ENCODE results near the gene PRKG1.
"Not testable (repeated sequence)": the region's sequence is repeated elsewhere in the genome, so short reads cannot be mapped to it uniquely, and the experiment has no call there.

Gene PRKG1

DNA sequence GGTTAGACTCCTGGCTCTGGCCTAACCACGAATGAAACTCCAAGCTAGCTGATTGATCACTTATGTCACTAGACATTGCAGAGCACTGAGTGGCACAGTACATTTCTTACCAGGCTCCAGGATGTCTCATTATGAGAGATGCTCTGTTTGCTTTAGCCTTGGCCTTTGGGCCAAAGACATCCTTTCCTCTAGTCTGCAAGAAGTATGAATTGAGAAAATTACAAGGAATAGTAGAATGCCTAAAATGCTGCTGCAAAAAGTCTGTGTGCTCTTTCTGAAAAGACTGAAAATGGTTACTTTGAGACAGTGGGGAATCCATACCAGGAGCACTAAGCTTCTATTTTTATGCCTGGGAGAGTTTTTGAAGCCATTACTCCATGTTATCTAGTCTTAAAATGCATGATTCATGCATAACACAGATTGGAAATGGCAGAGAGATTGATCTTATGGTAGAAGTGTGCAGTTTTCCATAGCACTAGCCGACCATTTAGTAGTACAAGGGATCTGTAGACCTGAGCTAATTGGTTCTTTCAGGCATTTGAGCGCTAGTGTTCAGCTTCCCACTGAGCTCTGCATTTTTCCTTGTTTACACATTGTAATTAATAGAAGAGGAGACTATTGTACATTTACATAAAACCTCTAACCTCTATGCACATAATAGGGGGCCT lies 303.8 kb downstream of the PRKG1 start:
- DNase-seq (ENCODE audit: low spot score), result no peak

DNA sequence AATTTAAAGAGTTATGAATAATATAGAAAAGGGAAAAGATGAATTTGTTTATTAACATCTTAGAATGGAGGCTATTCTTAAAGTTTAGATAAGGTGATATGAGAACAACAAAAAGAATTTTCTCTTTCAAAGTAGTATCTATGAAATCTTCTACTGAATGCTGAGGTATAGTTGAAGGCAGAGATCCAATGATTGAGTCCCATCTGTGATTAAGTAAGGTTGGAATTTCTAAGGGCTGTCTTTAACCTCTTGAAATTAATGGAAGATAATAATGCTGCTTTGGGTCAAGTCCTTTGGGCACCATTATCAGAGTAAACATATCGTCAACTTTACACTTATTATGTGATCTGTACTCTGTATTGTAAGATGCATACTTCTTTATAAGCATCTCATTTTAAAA lies 307.9 kb downstream of the PRKG1 start:
- DNase-seq (ENCODE audit: low spot score), result no peak

DNA sequence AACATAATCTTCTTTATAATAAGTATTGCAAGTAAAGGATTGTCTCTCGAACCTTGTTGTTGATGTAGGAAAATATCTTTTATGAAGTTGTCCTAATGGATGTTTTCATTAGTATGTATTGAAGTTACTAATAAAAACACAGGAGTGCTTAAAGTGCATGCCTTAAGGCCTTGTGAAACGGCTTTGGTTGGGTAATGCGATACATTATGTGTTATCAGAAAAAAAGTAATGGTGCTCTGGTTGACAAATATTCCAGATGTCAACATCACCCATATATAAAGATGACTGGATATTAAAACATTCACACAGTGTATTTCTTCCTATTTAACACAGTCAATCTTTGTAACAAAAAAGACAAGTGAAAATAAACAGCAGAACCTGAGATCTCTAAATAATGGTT lies 310.7 kb downstream of the PRKG1 start:
- no peak for DNase-seq (ENCODE audit: low spot score)

DNA sequence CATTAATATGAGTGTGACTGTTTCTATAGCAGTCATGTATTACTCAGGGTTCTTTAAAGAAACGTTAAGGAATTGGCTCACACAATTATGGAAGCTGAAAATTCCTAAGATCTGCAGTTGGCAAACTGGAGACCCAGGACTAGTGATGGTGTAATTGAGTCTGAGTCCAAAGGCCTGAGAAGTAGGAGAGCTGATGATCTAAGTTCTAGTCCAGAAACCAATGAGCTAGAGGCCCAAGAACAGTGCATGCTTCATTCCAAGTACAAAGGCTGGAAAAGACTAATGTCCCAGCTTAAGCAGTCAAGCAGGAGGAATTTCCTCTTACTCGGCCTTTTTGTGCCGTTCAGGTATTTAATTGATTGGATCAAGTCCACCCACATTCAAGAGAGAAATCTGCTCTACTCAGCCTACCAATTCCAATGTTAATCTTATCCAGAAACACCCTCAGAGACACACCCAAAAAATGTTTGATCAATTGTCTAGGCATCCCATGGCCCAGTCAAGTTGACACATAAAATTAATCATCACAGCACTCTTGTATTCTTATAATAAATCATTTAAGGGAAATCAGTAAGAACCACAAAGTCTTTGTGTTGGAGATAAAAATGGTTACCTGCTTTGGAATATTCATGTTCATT lies 312.1 kb downstream of the PRKG1 start:
- no peak for DNase-seq (ENCODE audit: low spot score)

DNA sequence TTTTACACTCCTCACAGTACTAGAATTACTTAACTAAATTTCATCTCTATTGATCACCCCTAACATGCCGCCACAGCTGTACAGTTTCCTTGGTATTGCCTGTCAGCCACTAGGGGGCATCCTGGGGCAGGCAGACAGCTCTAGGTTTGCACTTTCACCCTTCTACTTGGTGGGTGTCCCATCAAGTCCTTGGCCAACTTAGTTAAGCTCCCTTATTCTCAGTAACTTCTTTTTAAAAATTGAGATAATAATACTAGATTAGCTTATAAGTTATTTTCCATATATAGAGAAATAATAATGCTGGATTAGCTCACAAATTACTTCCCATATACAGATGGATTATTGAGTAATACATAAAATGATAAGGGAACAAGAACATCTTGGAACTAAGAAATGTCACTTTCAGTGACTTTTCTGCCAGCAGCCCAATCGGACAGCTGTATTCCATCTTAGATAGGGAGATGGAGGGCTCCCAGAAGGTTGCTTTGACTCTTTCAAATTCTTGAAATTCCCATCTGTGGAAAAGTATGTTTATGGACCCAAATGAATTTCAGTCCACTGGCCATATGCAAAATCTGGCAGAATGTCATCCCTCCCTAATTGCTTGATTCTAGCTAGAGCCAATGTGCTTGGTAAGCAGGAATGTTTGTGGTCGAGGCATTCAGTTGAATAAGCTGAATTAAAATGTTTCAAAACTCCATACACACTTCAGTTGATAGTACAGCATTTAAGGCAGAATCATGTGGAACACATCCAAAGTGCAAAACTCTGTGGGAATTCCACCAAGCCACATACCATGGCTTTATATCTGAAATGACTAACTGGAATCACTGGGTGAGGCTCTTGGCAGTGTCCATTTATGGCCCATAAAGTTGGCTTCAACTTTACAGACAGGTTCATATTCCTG lies 315.4 kb downstream of the PRKG1 start:
- peak; percentile 64 for DNase-seq (ENCODE audit: low spot score)

DNA sequence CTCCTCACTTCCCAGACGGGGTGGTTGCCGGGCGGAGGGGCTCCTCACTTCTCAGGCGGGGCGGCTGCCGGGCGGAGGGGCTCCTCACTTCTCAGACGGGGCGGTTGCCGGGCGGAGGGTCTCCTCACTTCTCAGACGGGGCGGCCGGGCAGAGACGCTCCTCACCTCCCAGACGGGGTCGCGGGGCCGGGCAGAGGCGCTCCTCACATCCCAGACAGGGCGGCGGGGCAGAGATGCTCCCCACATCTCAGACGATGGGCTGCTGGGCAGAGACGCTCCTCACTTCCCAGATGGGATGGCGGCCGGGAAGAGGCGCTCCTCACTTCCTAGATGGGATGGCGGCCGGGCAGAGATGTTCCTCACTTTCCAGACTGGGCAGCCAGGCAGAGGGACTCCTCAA lies 318.7 kb downstream of the PRKG1 start:
- not testable (repeated sequence) for DNase-seq (ENCODE audit: low spot score)

DNA sequence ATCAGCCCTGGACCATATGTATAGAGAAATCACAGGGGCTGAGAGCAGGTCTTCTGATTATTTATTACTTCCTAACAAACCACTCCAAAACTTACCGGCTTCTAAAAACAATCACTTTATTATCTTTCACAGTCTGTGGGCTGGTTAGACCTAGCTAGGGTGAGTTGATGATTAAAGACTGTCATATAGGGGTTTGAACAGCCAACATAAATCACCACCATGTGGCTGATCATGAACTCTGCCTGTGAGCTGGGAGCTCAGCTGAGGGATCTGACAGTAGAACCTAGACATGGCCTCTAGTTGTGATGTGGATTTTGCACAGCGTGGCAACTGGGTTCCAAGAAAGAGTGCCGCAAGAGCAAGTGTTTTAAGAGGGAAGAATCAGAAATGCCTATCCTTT lies 319.8 kb downstream of the PRKG1 start:
- DNase-seq (ENCODE audit: low spot score), result no peak

DNA sequence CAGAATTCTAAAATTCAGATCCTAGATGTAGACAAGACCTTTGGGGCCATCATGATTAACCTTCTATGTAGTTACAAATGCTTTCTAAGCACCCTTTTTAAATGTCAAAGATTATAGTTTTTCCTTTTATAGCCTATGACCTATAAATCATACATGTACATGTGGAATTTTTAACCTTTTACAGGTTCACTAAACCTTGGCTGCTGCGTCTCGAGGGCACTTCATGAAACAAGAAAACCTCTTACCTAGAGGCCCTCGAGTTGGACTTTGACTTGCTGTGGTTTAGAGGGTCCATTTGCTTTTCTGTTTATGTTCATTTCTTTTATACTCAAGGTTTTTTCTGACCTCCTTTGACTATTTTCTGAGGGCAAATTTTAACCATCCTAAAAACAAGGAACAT lies 323.0 kb downstream of the PRKG1 start:
- DNase-seq (ENCODE audit: low spot score), result no peak

DNA sequence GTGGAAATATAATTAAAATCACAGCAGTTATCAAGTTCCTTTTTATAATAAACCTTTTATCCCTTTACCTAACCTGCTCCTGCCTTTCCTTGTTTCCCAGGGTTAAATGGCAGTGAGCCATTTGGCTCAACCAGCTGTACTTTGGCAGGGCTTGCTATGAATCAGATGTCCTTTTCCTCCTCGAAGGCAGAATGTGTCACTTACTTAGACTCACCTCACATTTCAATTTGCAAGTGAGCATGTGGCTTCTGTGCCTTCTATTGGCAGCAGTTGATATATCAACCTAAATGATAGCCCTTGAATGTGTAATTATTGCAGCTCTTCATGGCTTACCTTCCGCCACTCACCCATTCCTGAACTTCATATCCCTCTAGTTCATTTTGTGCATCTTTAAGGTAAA lies 323.4 kb downstream of the PRKG1 start:
- no peak for DNase-seq (ENCODE audit: low spot score)

DNA sequence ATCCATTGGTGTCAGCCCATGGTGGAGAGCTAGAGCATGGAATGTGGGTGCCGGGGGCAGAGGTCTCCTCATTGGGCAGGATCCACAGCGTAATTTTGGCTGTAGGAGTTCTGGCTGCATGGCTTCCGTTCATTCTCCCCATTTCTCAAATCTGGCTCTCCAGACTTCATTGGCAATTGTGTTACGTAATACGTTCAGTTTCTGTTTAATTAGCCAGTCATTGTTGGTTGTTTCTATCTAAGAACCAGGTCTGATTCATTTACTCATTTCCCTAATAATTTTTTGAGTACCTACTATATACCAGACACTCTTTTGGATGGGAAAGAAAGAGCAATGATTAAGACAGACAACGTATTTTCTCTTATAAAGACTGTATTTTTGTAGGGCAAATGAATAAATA lies 325.6 kb downstream of the PRKG1 start:
- DNase-seq (ENCODE audit: low spot score), result no peak

DNA sequence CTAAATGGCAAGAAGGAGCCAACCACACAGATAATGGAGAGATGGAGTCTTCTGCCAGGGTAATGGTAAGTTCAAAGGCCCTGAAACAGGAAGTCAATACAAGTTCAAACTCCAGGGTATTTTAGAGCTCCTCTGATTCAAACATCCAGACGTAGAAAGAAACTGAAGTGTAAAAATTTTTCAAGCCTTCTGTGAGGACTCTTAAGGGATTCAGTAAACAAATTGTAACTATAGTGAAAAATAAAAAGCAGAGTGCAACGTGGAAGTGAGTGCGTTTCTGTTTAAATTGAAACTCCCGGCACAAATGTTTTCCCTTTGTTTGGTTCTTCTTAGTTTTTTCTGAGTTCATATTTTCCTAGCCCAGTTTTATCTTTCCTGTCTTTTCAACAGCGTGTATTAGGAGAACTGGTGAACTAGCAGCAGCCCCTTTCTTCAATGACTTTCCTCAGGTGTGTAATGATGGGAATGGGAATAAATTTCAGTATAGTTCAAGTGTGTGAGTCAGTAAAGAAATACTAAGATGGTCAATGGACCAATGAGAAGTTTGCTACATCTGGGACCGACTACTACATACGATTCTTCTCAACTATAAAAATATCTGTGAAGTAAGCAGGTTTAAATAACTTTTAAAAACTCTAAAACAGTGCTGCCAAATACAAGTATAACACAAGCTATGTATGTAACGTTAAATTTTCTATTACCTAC lies 326.3 kb downstream of the PRKG1 start:
- DNase-seq (ENCODE audit: low spot score), result no peak

DNA sequence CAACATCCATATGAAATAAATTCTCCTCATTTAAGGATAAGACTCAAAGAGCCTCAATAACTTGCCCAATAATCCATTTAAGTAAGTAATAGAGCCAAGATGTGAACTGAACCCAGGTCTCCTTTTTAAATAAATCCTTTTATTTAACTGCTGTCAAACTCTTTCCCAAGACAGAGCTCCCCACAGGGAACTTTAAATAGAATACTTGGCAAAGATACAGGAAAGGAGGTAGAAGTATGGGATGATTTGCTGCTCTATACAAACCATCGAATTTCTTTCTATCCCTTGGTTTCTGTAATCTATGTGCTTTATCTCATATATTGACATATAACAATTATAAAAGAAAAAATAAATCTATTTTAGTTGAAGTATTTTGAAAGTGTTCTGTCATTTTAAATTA lies 329.2 kb downstream of the PRKG1 start:
- no peak for DNase-seq (ENCODE audit: low spot score)

DNA sequence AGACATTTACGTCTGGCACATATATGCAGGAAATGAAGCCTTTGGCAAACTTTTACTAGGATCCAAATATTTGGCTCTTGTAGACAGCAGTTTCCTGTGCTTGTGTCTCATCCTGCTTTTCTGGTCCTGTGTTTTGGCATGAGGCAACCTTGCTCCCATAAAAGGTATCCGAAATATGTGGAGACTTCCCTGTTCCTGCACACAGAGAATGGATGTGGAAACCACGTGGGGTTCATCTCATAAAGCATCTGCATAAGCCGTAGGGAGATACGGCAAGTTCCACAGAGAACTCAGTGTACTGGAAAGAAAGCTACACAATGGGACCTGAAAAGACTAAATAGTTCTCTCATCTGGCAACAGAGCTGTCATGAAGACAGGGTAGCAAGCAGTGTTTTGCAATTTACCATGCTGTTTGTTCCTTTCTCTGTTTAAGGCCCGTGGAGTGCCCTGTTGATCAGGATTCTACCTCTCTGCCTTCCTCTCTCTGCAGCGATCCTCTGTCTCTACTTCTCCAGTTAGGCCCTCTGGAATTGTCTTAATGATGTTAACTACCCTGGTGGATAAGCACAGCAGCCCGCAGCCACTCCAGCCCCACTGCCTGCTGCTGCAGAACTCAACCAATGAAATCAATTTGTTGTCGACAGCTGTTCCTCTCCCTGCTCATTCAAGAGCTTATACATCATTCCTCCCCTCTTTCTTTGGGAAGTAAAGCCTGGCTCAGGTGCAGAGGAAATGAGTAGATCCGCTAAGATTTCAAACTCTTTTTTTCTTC lies 331.5 kb downstream of the PRKG1 start:
- DNase-seq (ENCODE audit: low spot score), result no peak

DNA sequence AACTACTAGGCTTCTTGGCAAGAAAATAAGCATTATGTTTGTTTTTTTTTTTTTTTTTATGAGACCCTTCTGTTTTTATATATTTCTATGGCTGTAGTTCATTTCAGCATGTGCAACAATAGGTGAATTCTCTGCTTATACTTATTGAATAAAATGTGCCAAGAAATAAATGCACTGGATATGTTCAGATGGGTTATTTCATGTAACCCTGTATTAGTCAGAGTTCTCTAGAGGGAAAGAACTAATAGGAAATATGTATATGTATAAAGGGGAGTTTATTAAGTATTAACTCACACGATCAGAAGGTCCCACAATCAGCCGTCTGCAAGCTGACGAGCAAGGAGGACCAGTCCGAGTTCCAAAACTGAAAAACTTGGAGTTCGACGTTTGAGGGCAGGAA lies 332.3 kb downstream of the PRKG1 start:
- DNase-seq (ENCODE audit: low spot score), result no peak

DNA sequence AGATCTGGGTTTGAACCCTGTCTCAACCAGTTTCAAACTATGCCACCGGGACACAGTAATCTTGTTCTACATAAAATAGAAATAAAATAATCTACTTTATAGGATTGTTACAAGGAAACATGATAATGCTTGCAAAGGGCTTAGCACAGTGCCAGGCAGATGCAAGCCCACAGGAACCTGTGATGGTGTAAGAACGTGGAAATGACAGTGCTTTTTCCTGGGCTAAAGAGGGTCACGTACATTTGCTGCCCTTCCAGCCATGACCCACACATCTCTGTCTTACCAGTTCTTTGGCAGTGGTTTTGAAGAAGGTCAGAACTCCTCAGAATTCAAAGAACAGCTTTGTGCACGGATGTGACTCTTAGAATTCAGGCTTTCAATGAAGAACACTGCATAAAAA lies 342.2 kb downstream of the PRKG1 start:
- no peak for DNase-seq (ENCODE audit: low spot score)

DNA sequence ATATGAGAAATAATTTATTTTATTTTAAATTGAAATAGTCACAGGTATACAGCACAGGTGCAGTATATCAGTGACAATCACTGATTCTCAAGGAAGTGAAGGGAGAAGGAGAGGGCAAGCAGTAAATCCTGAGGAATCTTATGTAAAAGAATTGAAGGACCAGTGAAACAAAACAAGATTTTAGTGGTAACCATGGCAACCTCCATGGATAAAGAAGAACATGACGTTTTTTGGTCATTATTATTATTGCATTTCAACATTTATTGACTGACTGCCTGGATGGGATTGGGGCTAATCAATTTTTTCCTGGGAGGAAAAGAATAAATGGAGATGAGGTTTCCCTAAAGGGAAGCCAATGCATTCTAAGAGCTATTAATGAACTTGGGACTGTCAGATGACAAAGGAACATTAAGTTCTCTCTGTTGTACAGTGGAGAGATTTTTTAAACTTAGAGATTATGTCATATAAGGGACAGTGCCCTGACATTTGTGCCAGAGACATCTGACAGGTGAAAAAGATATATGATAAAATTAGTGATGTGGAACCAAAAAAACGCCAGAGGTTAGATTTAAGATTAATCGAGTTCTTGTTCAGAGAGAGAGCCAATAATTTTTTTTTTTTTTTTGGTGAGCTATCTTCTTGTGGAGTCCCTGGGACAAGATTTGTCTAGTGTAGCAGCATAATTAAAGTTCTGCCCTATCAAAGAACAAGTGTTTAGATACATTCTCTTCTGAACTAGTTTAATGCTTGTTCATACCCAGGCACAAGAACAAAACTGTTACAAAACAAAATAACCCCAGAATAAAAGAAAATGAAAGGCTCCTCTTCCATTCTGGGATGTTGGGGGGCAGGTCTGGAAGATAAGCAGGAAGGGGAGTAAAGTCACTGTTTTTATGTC lies 345.2 kb downstream of the PRKG1 start:
- no peak for DNase-seq (ENCODE audit: low spot score)

DNA sequence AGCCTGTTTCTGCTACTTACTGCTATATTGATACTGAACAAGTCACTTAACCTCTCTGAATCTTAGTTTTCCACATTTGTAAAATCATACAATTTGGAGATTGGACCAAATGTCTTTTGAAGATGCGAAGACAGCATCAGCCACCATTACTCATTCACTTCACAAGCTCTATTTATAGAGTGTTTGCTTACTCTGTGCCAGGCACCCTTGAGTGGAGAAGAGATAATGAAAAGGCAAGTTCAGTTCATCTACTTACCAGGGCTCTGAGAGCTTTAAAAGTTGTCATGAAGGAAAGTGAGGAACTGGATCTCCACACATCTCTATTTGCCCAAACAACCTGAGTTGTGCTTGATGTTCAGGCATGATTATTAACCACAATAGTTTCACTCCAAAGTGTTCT lies 347.6 kb downstream of the PRKG1 start:
- no peak for DNase-seq (ENCODE audit: low spot score)

DNA sequence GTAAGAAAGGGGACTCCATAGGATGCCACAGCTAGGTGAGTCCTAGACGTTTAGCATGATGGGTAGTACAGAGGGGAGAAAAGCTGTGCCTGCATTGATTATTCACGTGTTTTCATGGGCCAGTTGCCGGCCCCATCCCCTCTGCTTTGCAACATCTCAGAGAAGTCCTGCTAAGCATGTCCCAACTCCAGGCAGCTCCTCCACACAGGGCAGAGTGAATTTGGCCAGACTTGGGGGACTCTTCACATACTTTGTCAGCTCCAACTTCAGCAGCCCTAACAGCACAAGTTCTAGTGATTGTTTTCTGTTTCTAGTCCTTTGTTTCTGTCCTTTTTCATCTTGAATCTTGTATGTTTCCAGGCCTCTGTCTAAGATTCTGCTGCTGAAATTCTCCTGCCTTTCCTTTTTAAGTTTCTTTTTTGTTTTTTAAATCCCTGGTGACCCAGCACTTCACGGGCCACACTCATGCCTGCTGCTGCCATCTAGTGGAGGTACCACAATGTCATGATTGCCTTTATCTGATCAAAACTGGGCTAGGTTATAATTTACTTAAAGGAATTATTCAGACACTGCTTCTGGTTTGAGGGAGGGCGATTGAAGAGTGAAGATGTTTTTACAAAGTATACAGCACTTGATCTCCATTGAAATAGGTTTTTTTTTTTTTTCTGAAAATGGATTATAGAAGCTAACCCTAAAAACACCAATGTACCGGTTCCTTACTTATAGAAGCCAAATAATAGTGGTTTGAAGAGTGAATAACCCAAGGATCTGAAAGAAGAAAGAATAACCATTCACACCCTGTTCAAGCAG lies 348.2 kb downstream of the PRKG1 start:
- no peak for DNase-seq (ENCODE audit: low spot score)

DNA sequence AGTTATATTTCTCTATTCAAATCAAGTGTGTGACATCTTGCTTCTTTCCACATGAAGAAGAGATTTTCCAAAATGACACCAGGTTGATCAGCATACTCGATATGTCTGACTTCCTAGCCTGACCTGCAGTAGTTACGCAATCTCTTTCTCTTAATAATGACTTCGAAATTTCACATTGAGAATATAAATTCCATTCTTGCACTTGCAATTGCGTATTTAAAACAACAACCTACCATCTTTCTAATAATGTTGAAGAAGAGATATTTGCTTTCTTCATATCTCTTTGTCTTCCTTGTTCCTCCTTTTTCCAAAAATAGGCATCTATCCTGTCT lies 348.8 kb downstream of the PRKG1 start:
- no peak for DNase-seq (ENCODE audit: low spot score)

DNA sequence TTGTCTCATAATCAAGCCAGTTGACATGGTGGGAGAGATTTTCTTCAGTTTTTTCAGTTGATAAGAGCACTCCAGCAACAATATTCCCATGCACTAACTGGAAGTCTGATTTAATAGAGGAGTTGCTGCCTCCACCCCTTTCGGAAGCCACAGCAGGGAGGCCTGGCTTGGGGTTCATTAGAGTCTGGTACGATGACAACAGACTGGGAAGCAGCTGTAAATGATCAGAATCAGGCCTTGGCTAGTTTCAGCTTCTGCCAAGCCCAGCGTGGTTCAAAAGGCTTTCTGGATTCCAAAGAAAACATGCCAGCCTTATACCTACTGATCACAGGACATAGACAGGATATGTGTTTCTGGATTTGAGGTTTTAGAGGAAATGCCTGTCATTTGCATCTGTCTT lies 351.1 kb downstream of the PRKG1 start:
- DNase-seq (ENCODE audit: low spot score), result no peak

Data from D341Med (cell line).